ENCODE data around the gene NEURL2.
A peak's percentile ranks its signal among the peaks of the same experiment; 100 is the strongest.

NEURL2 gene

GRCh38 chr20:45867819-45868176 lies 23.2 kb downstream of the NEURL2 start:
- DNase-seq: no peak

DNA sequence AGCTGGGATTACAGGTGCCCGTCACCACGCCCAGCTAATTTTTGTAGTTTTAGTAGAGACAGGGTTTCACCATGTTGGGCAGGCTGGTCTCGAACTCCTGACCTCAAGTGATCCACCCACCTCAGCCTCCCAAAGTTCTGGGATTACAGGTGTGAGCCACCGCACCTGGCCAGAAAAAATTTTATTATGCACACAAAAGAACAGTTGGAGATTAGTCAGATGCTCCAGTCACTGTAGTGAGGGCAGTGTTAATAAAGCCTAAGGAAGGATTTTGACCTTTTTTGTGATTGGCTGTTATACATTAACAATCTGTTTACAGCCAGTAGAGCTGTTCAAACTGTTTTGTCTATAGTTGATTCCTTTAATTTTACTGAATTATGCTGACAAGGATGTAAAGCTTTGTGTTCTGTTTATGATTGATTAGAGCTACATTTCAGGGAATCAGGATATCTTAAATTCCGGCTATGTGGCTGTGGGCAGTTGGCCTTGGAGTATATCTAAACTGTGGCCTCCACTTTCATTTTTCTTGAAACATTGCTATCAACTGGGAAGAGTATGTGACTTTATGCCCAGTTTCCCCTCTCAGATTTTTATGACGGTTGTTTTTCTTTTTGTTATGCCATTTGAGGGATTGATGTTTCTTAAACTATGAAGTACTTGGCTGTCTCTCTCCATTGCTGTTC lies 23.7 kb downstream of the NEURL2 start:
- no peak for DNase-seq

GRCh38 chr20:45866454-45866853 lies 24.6 kb downstream of the NEURL2 start:
- no peak for DNase-seq

- DNase-seq: no peak
These were observed 27.2 kb downstream of the NEURL2 start for GRCh38 chr20:45863543-45864470.

- DNase-seq: peak in 1 of 2 experiments; percentile 19
These were observed 29.6 kb downstream of the NEURL2 start for GRCh38 chr20:45861221-45862075.

DNA sequence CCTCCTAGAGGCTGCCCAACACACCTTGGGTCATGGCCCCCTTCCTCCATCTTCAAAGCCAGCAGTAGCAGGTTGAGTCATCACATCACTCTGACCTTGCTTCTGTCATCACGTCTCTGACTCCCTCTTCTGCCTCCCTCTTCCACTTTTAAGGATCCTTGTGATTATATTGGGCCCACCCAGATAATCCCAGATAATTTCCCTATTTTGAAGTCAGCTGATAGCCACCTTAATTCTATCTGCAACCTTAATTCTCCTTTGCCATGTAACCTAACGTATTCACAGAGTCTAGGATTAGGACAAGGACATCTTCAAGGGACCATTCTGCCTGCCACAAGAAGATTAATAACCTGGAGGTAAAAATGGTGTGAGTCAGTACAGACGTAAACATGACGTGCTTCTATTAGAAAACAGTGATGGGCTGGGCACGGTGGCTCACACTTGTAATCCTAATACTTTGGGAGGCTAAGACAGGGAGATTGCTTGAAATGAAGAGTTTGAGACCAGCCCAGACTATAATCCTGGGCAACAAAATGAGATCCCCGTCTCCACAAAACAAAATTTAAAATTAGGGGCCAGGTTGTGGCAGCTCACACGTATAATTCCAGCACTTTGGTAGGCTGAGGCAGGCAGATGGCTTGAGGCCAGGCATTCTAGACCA lies 30.3 kb downstream of the NEURL2 start:
- DNase-seq: no peak

DNA sequence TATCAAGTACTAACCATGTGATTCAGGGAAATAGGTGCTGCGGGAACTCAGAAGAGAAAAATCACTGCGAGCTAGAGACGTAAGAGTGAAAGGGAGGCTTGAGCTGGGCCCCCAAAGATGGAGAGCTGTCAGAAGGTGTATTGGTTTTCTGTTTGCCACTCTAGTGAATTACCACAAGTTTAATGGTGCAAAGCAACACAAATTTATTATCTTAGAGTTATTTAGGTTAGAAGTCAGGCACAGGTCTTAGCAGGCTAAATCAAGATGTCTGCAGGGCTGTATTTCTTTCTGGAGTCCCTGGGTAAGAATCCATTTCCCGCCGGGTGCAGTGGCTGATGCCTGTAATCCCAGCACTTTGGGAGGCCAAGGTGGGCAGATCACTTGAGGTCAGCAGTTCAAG lies 31.1 kb downstream of the NEURL2 start:
- no peak for DNase-seq

DNA sequence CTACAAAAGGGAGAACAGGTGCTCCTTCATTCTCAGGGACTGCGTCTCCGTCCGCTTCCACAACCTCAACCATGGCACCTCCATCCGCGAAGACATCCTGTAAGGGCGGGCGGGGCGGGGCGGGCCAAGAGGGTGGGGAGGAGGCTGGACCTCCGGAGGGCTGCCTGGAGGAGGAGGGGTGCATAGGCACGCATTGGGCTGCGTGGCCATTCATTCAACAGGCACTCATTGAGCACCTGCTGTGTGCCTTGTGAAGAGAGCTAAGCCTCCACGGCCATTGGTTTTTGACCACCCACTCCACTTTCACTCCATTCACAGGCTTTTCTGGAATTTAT lies 33.2 kb downstream of the NEURL2 start:
- peak in 1 of 2 experiments; percentile 47 for DNase-seq

DNA sequence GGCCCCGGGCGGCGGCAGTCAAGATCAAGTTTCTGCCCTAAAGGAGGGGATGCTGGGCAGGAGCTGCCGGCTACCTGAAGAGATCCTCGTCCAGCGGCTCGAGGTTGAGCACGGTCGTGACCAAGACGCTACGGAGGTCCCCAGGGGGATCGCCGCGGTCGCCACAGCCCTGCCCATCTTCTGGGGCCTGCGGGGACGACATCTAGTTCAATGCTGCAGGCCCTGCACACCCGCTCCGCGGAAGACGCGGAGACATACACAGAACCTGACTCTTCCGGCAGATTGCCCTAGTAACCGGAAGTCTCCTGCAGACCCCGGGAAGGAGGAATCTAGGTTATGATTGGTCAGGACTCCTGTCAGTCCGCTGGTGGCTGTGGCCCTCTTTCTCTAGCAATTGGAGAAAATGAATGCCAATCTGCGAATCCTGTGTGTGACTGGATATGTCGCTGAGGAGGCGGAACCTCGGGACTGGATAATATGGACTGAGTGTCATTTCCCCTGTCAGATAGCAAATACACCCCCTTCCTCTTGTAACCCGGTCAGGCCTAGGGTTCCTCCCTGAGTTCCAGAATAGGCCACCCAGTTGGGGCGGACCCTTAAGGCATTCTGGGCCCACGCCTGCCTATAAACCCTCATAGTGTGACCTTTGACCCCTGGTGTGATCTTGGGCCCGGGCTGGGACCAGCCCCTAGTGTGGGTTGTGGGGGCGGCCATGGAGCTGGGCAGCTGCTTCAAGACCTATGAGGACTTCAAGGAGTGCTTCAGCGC lies 33.7 kb downstream of the NEURL2 start, which contains the start of the genes ACOT8 and ZSWIM3:
Gene ACOT8 (minus strand): TSS at position 279 of the 768 bp plus-strand sequence. CDS start 77 bp downstream, at position 202.
Gene ZSWIM3 (plus strand): TSS at position 501 of the 768 bp plus-strand sequence. CDS start 212 bp downstream, at position 713.
- DNase-seq: peak; percentile 100

- no peak for DNase-seq
These were observed 37.5 kb downstream of the NEURL2 start for GRCh38 chr20:45853484-45853883.

- DNase-seq: no peak
These were observed 38.7 kb downstream of the NEURL2 start for GRCh38 chr20:45852326-45852725.

- DNase-seq: no peak
These were observed 39.5 kb downstream of the NEURL2 start for GRCh38 chr20:45851501-45851900.

GRCh38 chr20:45850926-45851325 lies 40.1 kb downstream of the NEURL2 start:
- no peak for DNase-seq

GRCh38 chr20:45850238-45850637 lies 40.8 kb downstream of the NEURL2 start:
- DNase-seq: no peak

DNA sequence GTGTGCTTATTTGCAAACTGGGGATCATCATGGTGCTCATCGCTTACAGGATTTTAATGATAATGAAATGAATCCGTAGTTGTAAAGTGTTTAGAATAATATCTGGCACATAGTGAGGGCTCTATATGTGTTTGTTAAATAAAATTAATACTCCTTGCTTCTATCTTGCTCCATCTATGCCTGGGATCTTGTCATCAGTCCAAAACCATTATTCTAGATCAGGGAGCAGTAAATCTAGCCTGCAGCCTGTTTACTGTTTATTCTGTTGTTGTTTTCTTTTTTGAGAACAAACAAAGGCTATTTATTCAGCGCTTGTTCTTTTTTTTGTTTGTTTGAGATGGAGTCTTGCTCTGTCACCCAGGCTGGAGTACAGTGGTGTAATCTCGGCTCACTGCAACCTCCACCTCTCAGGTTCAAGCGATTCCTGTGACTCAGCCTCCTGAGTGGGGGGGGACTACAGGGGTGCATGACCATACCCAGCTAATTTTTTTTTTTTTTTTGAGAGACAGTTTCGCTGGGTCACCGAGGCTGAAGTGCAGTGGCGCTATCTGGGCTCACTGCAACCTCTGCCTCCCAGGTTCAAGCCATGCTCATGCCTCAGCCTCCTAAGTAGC lies 41.9 kb downstream of the NEURL2 start:
- no peak for DNase-seq

DNA sequence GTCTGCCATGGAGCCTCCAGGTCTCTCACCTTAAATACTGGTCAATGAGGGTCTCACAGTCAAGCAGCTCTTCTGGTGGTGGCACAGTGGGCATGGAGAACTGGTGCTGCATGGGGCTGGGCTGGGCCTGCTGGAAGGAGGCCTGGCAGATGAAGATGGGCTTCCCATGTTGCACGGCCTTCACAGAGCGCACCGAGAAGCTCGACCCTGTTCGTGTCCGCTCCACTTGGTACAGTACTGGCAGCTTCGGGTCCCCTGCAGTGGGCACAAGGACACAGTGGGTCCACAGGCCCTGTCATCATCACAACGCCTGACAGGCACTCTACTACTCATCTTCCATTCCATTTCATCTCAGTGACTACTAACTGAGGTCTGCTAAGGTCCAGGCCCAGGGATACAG lies 42.6 kb downstream of the NEURL2 start:
- DNase-seq: no peak

GRCh38 chr20:45845452-45845851 lies 45.6 kb downstream of the NEURL2 start:
- no peak for DNase-seq

GRCh38 chr20:45843506-45843905 lies 47.5 kb downstream of the NEURL2 start:
- DNase-seq: no peak

DNA sequence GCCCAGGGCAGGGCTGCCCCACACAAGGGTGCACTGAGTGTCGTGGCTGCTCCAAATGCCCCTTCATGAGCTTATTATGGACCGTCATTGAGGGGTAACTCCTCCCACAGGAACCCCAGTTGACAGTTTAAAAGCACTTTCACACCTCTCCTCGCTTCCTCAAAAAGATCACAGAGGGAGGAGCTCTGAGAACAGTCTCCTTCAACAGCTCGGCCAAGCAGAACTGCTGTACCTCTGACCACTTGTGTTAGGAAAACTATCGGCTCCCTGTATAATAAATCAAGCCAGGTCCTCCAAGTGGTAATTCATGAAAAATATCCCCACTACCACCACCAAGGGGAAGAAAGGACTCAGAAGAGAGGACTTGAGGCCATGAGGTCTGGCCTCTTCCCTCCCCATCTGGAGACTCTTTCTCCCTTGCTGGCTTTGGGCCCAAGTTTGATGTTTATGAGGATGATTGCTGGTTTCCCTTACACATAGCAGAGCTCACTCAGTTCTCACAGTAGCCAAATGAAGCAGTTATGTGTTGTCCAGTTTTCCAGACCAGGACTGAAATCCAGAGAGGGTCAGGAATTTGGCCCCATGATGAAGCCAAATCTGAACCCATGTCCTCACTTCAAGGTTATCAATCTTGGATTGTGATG lies 48.7 kb downstream of the NEURL2 start:
- DNase-seq: no peak

DNA sequence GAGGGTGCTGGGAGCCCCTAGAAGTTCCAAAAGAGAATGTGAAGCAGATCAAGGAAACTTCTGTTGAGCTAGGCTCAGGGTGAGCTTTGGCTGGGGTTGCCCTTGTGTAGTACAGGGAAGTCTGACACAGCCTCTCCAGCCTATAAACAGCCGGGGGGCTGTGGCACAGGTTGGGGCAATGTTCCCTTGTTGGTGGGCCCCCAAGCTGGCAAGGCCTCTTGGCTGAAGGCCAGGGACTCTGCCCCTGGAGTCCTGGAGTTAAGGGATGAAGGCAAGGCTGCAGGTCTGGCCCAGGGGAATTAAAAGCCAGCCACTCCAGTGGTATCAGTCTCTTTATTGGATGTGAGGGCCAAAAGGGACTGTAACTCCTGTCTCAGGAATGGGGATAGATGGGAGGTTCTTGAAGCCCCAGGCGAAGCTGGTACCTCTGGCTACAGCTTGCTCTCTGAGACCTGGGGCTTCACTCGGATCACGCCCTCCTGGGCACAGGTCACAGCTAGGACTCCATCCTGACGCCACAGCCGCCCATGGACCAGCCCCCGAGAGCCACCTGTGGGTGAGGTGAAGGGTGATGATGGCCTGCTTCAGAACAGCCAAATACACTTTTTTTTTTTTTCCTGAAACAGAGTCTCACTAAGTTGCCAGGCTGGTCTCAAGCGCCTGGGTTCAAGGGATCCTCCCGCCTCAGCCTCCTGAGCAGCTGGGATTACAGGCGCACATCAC lies 49.4 kb downstream of the NEURL2 start:
- no peak for DNase-seq

All from NCI-H526 (cell line).